ENCODE data around the gene MOCS3. TPM values are rescaled to one million over a fixed set of nuclear protein-coding genes. Genes with fewer than 3 reads are reported as not detected.

MOCS3 gene
- total RNA-seq, 6 experiments from 2014 or later, result 2.3 to 3.2 (median 2.7) TPM

DNA sequence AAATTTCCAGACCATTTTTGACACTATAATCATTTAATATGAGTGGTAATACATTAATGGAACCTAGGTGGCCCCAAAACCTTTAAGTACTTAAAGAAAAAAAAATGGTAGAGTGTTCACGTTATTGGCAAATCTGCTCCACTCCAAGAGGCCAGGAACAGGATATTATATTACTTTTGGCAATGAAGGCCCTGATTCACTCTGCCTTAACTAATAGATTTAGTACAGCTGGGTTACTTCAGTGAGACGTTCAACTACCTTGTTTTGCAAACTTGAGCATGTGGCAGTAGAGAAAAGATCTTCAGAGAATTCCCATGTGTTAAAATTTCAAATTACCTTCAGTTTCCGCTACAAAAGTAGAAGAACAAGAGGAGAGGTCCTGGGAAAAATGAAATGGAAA, 40.2 kb upstream of the MOCS3 start:
- peaks cover 0 to 5% (median 0%) of the 10 kb centered on the region in 4 donors for H3K36me3 ChIP-seq
- no peaks in the 10 kb centered on the region for H3K9me3 ChIP-seq
- no peak for TF ChIP-seq POLR2A (IDR thresholded peaks at IDR 0.05)
- TF ChIP-seq, protein P1, sequence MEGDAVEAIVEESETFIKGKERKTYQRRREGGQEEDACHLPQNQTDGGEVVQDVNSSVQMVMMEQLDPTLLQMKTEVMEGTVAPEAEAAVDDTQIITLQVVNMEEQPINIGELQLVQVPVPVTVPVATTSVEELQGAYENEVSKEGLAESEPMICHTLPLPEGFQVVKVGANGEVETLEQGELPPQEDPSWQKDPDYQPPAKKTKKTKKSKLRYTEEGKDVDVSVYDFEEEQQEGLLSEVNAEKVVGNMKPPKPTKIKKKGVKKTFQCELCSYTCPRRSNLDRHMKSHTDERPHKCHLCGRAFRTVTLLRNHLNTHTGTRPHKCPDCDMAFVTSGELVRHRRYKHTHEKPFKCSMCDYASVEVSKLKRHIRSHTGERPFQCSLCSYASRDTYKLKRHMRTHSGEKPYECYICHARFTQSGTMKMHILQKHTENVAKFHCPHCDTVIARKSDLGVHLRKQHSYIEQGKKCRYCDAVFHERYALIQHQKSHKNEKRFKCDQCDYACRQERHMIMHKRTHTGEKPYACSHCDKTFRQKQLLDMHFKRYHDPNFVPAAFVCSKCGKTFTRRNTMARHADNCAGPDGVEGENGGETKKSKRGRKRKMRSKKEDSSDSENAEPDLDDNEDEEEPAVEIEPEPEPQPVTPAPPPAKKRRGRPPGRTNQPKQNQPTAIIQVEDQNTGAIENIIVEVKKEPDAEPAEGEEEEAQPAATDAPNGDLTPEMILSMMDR (IDR thresholded peaks at IDR 0.05), result no peak
- H3K4me1 ChIP-seq, result peaks cover 0 to 33% (median 5%) of the 10 kb centered on the region in 4 donors
- no peak overlapping the region for H3K4me3 ChIP-seq
- no peaks in the 10 kb centered on the region for H3K27me3 ChIP-seq
- H3K27ac ChIP-seq, result no peak overlapping the region
- ATAC-seq, result no peak
- intact Hi-C loops (cut with DNase I), result no loop called here
- no peak for DNase-seq
- WGBS (ENCODE audit: insufficient coverage, low coverage, low lambda C conversion rate, missing lambda C conversion rate), result 55% methylated on average over 3 of the region's 3 CpGs

DNA sequence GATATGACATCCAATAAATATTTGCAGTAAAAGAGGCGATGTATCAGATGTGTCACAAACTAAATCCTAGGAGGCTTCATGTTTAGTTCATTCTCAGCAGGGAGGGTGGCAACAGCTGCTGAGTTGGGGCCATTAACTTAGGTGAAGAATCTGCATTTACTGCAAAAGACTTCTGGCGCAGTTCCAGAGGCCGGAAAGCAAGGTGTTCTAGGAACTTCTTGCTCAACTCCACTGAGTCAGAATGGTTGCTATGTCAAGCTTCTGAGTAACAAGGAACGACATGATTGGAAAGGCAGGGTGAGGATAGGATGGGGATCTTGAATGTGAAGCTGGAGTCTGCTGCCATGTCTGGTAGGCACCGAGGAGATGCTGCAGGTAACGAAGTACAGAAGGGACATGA, 39.1 kb upstream of the MOCS3 start:
- 76% methylated on average over 5 of the region's 6 CpGs for WGBS (ENCODE audit: insufficient coverage, low coverage, low lambda C conversion rate, missing lambda C conversion rate)
- TF ChIP-seq POLR2A (IDR thresholded peaks at IDR 0.05), result no peak
- TF ChIP-seq, protein P1 (IDR thresholded peaks at IDR 0.05), result no peak
- Histone ChIP-seq H3K36me3 (peaks cover 0 to 6% (median 0%) of the 10 kb centered on the region in 4 donors), H3K27ac (no peak overlapping the region), H3K4me1 (peaks cover 0 to 33% (median 5%) of the 10 kb centered on the region in 4 donors), H3K4me3 (no peak overlapping the region), H3K27me3 (no peaks in the 10 kb centered on the region), H3K9me3 (no peaks in the 10 kb centered on the region)
- intact Hi-C loops (cut with DNase I), result no loop called here
- no peak for DNase-seq
- peak in 1 of 4 donors; percentile 25 for ATAC-seq

DNA sequence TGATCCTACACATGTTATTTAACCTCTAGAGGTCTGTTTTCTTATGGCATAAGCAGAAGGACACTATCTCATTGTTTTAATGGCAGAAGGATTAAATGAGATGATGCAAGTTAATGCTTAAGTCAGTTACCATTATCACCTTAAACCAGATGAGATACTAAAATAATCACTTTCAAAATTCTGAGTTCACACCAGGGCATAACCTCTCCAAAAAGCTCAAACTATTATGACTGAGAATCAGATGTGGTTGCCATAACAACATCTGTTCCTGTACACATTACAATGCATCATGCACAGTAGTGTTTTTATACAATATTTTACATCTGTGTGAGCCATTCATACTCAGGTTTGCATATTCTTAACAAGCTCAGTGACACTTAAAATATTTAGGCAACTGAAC, 37.6 kb upstream of the MOCS3 start:
- no peak for ATAC-seq
- Histone ChIP-seq H3K36me3 (peaks cover 0 to 6% (median 0%) of the 10 kb centered on the region in 4 donors), H3K9me3 (no peaks in the 10 kb centered on the region), H3K4me3 (no peak overlapping the region), H3K4me1 (peaks cover 0 to 28% (median 5%) of the 10 kb centered on the region in 4 donors), H3K27me3 (no peaks in the 10 kb centered on the region), H3K27ac (no peak overlapping the region)
- intact Hi-C loops (cut with DNase I), result no loop called here
- TF ChIP-seq POLR2A (IDR thresholded peaks at IDR 0.05), result no peak
- TF ChIP-seq, protein P1 (IDR thresholded peaks at IDR 0.05), result no peak
- DNase-seq, result no peak

DNA sequence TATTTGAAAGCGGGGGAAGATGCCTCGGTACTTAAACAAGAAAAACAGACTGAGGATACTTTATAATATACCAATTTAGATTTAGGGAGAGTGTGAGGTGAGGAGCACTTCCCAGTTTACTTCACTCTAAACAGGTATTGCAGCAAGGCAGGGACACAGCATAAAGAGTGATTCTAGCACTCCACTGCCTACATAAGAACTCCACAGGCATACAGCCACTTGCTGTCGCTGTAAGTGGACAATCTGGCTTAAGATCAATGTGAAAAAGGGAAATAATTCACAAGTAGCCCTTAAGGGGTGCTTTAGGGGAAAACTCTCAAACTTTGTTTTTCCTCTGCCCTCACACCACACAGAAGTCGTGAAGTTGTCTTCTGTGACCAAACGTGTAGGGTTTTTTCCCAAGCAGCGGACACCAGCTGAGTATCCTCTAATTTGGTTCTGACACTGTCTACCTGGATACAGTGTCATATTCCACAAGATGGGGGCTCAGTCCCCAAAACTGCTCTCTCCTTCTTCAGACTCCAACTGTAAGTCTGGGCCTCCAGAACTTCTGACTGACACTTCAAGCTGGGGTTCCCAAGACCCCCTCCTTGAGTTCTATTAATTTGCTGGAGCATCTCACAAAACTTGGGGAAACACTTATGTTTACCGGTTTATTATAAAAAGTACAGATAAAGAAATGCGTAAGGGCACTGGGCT, 36.7 kb upstream of the MOCS3 start:
- ATAC-seq (no peak), DNase-seq (no peak)
- Histone ChIP-seq H3K36me3 (peaks cover 0 to 6% (median 1%) of the 10 kb centered on the region in 4 donors), H3K27ac (no peak overlapping the region), H3K4me1 (peaks cover 0 to 28% (median 5%) of the 10 kb centered on the region in 4 donors), H3K9me3 (no peaks in the 10 kb centered on the region), H3K4me3 (no peak overlapping the region), H3K27me3 (no peaks in the 10 kb centered on the region)
- intact Hi-C loops (cut with DNase I), result no loop called here
- WGBS (ENCODE audit: insufficient coverage, low coverage, low lambda C conversion rate, missing lambda C conversion rate), result 78% methylated on average over 7 of the region's 8 CpGs
- no peak for TF ChIP-seq POLR2A (IDR thresholded peaks at IDR 0.05)
- TF ChIP-seq, protein P1 (IDR thresholded peaks at IDR 0.05), result no peak
